C4-2B (cell line): Measurements from ENCODE around the gene AGPAT3.
"Not testable (repeated sequence)": the region's sequence is repeated elsewhere in the genome, so short reads cannot be mapped to it uniquely, and the experiment has no call there.

Source experiments
- H3K27ac ChIP-seq: fragments of 450-650 bp; 2 replicates; pipeline ENCODE4 v1.5.1; 2017
- CTCF ChIP-seq: fragments of 450-650 bp; conservative IDR thresholded peaks from 2 replicates; pipeline ENCODE4 v1.5.1; 2017; ENCODE audit warnings: mild to moderate bottlenecking
- ZFX ChIP-seq: fragments of 450-650 bp; IDR thresholded peaks from 2 replicates; pipeline ENCODE4 v1.6.1; 2017

Gene AGPAT3

GRCh38 chr21:43864962-43865539 is at the start of gene AGPAT3:
TSS of gene AGPAT3 (plus strand) at chr21:43865223. CDS start at chr21:43959682, 94,459 bp downstream.
- TF ChIP-seq ZFX (no peak), CTCF (no peak)
- H3K27ac ChIP-seq: peak within 1 kb of the TSS; percentile 90

- TF ChIP-seq ZFX: no peak
- no peak overlapping the region for H3K27ac ChIP-seq
Observed at GRCh38 chr21:43815991-43816390, 49.0 kb upstream of the AGPAT3 start.

- TF ChIP-seq CTCF: no peak
- TF ChIP-seq ZFX: no peak
- H3K27ac ChIP-seq: no peak overlapping the region
Observed at GRCh38 chr21:43816611-43817071, 48.4 kb upstream of the AGPAT3 start.

- H3K27ac ChIP-seq: no peak overlapping the region
- TF ChIP-seq CTCF (no peak), ZFX (no peak)
Observed at GRCh38 chr21:43817157-43818086, 47.6 kb upstream of the AGPAT3 start.

- TF ChIP-seq CTCF (no peak), ZFX (no peak)
- H3K27ac ChIP-seq: no peak overlapping the region
Observed at GRCh38 chr21:43818685-43819084, 46.3 kb upstream of the AGPAT3 start.

GRCh38 chr21:43819511-43820405 is 45.3 kb upstream of the AGPAT3 start:
- H3K27ac ChIP-seq: no peak overlapping the region
- TF ChIP-seq CTCF (no peak), ZFX (no peak)

GRCh38 chr21:43820466-43820865 is 44.6 kb upstream of the AGPAT3 start:
- no peak overlapping the region for H3K27ac ChIP-seq
- TF ChIP-seq ZFX (no peak), CTCF (no peak)

- H3K27ac ChIP-seq: not testable (repeated sequence)
Observed at GRCh38 chr21:43822166-43822565, 42.9 kb upstream of the AGPAT3 start.

GRCh38 chr21:43822741-43823140 is 42.3 kb upstream of the AGPAT3 start:
- not testable (repeated sequence) for H3K27ac ChIP-seq
